Amniotic stem cell (primary cell): ENCODE data around the gene FGD2.
A peak's percentile ranks its signal among the peaks of the same experiment; 100 is the strongest.
"Not testable (repeated sequence)": the region's sequence is repeated elsewhere in the genome, so short reads cannot be mapped to it uniquely, and the experiment has no call there.

Experiments used
- DNase-seq: peaks from one replicate; lab custom pipeline; 2025; lab: John Stamatoyannopoulos, UW

FGD2 gene

GRCh38 chr6:37039958-37040357 is 34.5 kb downstream of the FGD2 start:
- DNase-seq = no peak

GRCh38 chr6:37041521-37041920 is 36.1 kb downstream of the FGD2 start:
- DNase-seq = no peak

GRCh38 chr6:37042150-37042549 is 36.7 kb downstream of the FGD2 start:
- DNase-seq = no peak

DNA sequence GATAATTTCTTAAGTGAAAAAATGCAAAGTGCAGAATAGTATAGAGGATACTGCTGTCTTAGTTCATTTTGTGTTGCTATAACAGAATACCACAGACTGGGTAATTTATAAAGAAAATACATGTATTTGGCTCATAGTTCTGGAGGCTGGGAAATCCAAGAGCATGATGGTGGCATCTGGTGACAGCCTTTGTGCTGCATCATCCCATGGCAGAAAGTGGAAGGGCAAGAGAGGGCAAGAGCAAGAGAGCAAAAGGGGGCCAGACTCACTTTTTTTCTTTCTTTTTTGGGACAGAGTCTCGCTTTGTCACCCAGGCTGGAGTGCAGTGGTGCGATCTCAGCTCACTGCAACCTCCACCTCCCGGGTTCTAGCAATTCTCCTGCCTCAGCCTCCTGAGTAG is 37.6 kb downstream of the FGD2 start:
- not testable (repeated sequence) for DNase-seq

- DNase-seq = no peak
These were observed 41.9 kb downstream of the FGD2 start for GRCh38 chr6:37047346-37047688.

DNA sequence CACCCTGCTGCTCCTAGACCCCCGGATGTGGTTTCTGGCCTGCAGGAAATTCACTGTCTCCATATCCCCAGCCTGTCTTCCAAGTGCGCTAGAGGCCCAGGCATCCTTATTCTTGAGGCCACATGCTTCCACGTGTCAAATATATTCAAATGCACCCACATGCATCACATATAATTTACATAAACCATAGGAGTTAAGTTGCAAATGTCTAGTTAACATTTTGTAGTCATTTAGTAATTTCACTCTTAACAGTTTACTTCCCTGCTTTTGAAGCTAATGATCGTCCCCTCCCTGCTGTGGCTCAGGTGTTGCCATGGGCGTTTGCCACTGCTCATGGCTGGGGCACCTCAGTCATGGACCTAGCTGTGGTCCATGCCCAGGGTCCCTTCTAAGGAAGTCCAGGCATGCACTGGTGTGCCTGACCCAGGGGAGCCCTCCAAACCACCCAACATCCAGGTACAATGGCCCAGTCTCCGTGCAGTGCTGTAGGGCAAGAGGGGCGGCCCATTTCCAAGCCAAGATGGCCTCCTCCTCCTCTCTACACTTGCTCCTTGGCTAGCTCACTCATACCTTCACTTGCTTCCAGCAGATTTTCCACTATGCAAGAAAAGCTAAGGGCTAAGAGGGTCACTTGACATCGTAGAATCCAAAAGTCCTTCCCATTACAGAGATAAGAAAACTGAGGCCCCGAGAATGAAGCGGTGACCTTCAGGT is 42.4 kb downstream of the FGD2 start:
- DNase-seq = no peak

- DNase-seq = no peak
These were observed 43.0 kb downstream of the FGD2 start for GRCh38 chr6:37048403-37048850.

DNA sequence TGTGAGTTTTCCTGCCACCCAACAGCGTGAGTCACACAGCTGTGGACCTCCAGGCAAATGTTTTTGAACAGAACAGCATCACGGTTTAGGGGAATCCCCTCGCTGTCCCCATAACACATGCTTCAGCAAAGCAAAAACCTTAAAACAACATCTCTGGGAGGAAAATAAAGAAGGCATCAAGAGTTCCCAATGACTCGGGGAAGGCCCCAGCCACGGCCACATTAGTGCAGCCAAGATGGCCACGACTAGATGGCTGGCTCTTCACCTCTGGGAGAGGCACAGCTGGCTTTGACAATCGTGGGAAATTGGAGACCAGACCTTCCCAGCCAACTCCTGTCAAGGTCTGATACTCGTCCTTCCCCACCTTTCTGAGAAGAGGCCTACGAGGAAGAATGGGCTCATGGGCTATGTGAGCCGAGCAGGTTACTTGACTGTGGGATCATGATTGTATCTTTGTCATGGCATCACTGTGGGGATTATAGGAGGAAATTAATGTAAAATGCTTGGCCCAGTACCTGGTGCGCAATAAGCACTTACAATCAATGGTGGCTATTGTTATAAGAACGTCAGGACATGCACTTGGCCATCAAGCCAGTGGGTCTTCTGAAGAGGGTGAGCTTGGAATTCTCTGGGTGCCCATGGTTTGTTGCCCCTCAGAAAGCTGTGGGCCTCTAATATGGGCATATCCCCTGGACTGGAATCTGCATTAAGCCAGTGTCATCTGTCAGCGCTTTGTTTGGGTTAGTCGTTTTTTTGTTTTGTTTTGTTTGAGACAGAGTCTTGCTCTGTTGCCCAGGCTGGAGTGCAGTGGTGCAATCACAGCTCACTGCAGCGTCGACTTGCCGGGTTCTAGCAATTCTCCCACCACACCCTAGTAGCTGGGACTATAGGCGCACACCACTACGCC is 43.6 kb downstream of the FGD2 start:
- peak; percentile 61 for DNase-seq

DNA sequence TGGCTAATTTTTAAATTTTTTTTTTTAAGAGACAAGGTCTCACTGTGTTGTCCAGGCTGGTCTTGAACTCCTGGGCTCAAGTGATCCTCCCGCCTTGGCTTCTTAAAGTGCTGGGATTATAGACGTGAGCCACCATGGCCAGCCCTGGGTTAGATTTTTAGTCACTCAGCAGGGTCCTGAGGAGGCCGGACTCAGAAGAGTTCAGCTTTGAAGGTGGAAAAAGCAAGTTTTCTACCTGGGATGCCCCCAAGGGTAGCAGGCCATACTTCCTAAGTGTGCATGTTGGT is 44.2 kb downstream of the FGD2 start:
- DNase-seq = no peak

GRCh38 chr6:37050045-37050853 is 44.8 kb downstream of the FGD2 start:
- DNase-seq = no peak

- DNase-seq = no peak
These were observed 45.3 kb downstream of the FGD2 start for GRCh38 chr6:37050854-37051137.

DNA sequence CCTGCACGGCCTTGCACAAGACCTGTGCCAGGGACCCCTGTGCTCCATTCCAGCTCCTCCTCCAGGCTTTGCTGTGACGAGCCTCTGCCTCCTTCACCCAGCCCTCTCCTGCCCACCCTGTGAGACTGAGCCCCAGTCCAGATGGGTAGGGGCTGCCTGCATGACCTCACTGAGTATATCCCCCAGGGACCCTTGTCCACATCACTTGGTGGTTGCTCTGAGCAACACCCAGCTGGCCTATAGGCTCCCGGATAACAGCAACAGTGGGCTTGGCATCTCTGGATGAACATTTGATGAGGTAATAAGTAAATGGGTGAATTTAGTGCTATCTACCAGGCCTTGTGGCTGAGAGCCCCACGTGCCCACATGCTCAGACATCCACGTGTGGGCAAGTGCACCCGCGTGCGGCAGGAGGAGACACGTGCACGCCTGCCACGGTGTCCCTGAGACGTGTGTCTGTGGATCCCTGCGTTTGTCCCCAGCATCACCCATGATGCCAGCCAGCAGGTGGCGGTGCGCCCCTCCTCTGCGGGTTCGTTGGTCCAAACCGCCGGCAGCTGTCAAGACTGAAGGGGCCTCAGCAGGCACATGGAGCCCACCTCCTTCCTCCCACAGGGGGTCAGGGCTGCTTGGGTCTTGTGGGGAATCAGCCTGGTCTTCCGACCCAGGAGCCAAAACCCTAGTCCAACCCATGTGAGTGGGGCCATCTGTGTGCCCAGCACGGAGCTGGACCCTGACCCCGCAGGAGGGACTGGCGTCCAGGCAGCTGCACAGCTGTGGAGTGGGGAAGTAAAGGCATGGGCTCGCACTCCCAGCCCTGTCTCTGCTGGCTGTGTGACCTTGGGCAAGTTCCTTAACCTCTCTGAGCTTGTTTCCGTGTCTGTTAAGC is 45.9 kb downstream of the FGD2 start:
- DNase-seq = peak; percentile 52

DNA sequence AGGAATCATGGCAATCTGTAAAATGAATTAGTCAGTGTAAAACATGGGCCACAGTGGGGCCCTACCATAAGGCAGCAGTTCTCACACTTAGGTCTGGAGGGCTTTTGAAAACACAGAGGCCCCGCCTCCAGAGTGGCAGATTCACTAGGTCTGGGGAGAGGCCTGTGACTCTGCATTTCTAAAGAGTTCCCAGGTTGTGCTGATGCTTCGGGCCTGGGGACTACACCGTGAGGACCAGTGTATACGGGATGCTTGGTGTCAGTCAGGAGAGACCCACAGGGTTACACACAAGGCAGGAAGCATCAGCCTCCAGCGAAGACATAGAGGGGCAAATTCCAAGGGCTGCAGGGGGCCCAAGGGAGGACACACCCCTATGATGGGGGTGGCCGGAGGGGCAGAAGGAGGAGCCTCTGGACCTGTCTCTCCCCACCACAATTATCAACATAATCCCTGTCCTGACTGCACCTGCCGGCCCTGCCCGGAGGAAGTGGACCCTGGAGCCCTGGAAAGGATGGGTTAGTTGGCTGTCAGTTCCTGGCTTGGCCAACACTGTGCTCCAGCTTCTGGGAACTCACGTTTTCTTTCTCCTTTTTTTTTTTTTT is 46.7 kb downstream of the FGD2 start:
- no peak for DNase-seq

DNA sequence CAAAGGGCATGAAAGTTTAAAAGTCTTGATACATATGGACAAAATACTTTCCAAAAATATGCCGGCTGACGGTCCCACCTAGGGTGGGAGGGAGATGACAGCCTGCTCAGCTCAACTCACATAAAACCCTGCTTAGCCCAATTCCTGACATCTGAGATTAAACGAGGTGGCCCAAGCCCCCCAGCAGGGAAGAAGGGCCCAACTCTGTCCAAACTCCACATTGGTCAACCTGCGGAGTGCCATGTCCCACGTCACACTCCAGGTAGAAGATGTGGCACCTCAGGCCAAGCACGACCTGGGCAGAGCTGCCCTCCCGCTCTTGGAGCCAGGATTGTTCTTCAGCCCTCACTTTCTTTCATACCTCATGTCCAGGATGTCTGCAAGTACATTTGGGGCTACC is 48.2 kb downstream of the FGD2 start:
- no peak for DNase-seq

DNA sequence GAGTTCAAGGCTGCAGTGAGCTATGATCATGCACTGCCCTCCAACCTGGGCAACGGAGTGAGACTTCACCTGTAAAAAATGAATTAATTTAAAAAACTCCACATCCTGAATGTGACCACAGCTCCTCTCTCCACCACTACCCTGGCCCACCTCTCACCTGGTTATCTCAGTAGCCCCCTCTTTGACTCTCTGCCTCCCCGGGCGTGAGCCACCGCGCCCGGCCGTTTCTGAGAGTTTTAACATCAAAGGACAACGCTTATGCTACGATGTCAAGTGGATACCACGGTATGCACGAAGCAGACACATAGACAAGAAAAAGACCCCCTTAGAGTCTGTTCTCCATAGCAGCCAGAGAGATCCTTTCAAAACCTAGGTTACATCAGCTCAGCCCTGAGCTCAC is 48.7 kb downstream of the FGD2 start:
- no peak for DNase-seq

- DNase-seq = no peak
These were observed 49.1 kb downstream of the FGD2 start for GRCh38 chr6:37054580-37054979.

- DNase-seq = no peak
These were observed 50.6 kb downstream of the FGD2 start for GRCh38 chr6:37056112-37056403.

GRCh38 chr6:37056439-37057127 is 51.1 kb downstream of the FGD2 start:
- DNase-seq = no peak

DNA sequence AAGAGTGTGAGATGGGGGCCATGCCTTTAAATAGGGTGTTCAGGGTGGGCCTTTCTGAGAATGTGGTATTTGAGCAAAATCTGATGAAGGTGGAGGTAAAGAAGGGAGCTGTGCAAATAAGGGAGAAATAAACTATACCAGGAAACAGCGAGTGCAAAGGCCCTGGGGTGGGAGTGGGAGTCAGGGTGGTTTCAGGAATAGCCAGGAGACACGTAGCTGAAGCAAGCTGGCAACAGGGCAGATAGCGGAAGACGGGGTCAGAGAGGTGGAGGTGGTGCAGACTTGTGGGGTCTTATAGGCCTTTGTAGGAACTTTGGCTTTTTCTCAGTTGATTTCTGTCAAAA is 51.6 kb downstream of the FGD2 start:
- DNase-seq = no peak

DNA sequence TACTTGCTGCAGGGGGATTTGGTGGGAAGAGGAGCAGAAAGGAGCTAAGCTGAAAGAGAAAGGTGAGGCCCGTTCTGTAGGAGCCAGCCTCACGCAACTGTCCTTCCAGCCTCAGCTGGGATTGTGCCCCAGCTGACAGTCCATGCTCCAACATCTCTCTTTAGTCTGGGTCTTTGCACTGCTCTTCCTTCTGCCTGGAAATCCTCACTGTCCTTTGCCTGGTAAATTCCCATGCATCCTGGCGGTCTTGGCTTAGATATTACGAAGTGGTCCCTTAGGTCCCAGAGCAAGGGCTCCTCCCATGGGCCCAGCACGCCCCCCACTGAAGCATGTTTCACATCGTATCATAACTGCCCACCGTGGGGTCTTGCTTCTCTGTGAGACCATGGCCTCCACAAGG is 52.2 kb downstream of the FGD2 start:
- no peak for DNase-seq

DNA sequence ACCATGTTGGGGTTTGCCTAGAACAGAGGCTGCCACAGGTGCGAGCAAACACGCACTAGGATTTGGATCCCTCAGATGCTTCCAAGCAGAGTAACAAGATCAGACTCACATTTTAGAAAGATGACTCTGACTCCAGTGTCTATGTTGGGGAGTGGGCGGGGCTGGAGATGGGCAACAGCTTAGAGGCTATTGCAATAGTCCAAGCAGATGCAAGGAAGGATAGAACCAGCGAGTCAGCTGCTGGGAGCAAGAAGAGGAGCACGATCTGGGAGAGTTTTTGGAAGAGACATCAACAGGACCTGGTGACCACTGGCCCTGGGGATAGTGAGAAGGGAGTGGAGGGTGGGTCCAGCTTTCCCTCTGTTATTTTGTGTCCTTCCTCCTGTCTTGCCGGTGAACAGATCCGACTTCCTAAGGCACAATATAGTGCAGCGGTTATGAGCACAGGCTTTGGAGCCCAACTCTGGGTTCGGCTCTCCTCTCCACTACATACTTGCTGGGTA is 52.7 kb downstream of the FGD2 start:
- no peak for DNase-seq
